SH-SY5Y (cell line): ENCODE measurements around the gene FUOM.

Experiments
- GATA2 ChIP-seq: IDR thresholded peaks from 2 replicates; pipeline ENCODE4 v1.6.1; 2011; ENCODE audit warnings: mild to moderate bottlenecking, low read depth, low read length
- GATA3 ChIP-seq: IDR thresholded peaks from 2 replicates; pipeline ENCODE4 v1.6.1; 2011; ENCODE audit warnings: low read depth, mild to moderate bottlenecking, low read length, moderate library complexity

DNA sequence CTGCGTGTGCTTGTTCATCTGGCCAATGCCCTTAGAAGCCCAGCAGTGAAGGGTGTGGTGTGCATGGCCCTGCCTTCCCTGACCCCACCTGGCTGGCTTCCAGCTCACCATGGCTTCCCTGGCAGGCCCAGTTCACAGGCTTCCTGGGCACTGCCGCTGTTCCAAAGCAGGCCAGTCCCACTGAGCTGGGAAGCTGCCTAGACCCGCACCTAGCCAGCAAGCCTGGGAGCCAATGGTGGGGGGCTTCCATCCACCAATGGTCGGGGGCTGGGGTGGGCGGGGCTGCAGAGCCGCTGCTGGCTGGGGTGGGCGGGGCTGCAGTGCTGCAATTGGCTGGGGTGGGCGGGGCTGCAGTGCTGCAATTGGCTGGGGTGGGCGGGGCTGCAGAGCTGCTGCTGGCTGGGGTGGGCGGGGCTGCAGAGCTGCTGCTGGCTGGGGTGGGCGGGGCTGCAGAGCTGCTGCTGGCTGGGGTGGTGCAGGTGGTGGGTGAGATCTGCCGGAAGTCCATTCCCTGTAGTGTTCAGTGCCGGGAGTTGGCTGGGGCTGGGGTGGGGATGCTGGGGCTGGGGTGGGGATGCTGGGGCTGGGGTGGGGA lies 33.5 kb downstream of the FUOM start:
- TF ChIP-seq GATA2 (no peak), GATA3 (no peak)
